ENCODE measurements around the gene CUL4A.

The CUL4A gene

GRCh38 chr13:113220141-113220598 lies 10.8 kb downstream of the CUL4A start:
- H3K4me2 ChIP-seq (ENCODE audit: insufficient read depth, low read length), result no peak overlapping the region
- no peak overlapping the region for H3K27ac ChIP-seq (ENCODE audit: low read length)
- H3K27me3 ChIP-seq (ENCODE audit: insufficient read depth, low read length, poor library complexity), result no peaks in the 10 kb centered on the region
- no peak overlapping the region for H3K9ac ChIP-seq (ENCODE audit: low read depth, low read length)
- peaks cover 64% of the 10 kb centered on the region for H3K36me3 ChIP-seq (ENCODE audit: insufficient read depth, low read length)
- H3K4me3 ChIP-seq (ENCODE audit: low read depth in 1 of 2, low read length in 2 of 2), result no peak overlapping the region
- DNase-seq (no peak), ATAC-seq (ENCODE audit: insufficient read depth, low read depth) (no peak)
- peaks cover 97% of the 10 kb centered on the region for H3K79me2 ChIP-seq (ENCODE audit: insufficient read depth, low read length)
- H2AFZ ChIP-seq (ENCODE audit: low read depth, low read length), result no peak overlapping the region
- peaks cover 71% of the 10 kb centered on the region for H4K20me1 ChIP-seq (ENCODE audit: insufficient read depth, low read length)
- no peaks in the 10 kb centered on the region for H3K9me3 ChIP-seq (ENCODE audit: insufficient read depth, low read length, severe bottlenecking)
- H3K4me1 ChIP-seq (ENCODE audit: insufficient read depth, low read length), result no peaks in the 10 kb centered on the region
- TF ChIP-seq, protein P1, sequence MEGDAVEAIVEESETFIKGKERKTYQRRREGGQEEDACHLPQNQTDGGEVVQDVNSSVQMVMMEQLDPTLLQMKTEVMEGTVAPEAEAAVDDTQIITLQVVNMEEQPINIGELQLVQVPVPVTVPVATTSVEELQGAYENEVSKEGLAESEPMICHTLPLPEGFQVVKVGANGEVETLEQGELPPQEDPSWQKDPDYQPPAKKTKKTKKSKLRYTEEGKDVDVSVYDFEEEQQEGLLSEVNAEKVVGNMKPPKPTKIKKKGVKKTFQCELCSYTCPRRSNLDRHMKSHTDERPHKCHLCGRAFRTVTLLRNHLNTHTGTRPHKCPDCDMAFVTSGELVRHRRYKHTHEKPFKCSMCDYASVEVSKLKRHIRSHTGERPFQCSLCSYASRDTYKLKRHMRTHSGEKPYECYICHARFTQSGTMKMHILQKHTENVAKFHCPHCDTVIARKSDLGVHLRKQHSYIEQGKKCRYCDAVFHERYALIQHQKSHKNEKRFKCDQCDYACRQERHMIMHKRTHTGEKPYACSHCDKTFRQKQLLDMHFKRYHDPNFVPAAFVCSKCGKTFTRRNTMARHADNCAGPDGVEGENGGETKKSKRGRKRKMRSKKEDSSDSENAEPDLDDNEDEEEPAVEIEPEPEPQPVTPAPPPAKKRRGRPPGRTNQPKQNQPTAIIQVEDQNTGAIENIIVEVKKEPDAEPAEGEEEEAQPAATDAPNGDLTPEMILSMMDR (IDR thresholded peaks at IDR 0.05; ENCODE audit: borderline replicate concordance, extremely low read depth, low read length, poor library complexity, severe bottlenecking), result no peak
- no peak for TF ChIP-seq EZH2 (IDR thresholded peaks at IDR 0.05; ENCODE audit: borderline replicate concordance, low read depth, low read length, severe bottlenecking)

GRCh38 chr13:113220877-113221276 lies 11.5 kb downstream of the CUL4A start:
- peaks cover 65% of the 10 kb centered on the region for H4K20me1 ChIP-seq (ENCODE audit: insufficient read depth, low read length)
- H3K36me3 ChIP-seq (ENCODE audit: insufficient read depth, low read length), result peaks cover 71% of the 10 kb centered on the region
- H3K4me3 ChIP-seq (ENCODE audit: low read depth in 1 of 2, low read length in 2 of 2), result no peak overlapping the region
- no peak overlapping the region for H3K27ac ChIP-seq (ENCODE audit: low read length)
- H3K9me3 ChIP-seq (ENCODE audit: insufficient read depth, low read length, severe bottlenecking), result no peaks in the 10 kb centered on the region
- TF ChIP-seq, protein P1 (IDR thresholded peaks at IDR 0.05; ENCODE audit: borderline replicate concordance, extremely low read depth, low read length, poor library complexity, severe bottlenecking), result peak; percentile 33
- TF ChIP-seq EZH2 (IDR thresholded peaks at IDR 0.05; ENCODE audit: borderline replicate concordance, low read depth, low read length, severe bottlenecking), result no peak
- H3K79me2 ChIP-seq (ENCODE audit: insufficient read depth, low read length), result peaks cover 92% of the 10 kb centered on the region
- no peak overlapping the region for H3K9ac ChIP-seq (ENCODE audit: low read depth, low read length)
- H3K4me2 ChIP-seq (ENCODE audit: insufficient read depth, low read length), result no peak overlapping the region
- ATAC-seq (ENCODE audit: insufficient read depth, low read depth) (peak; percentile 55; the same call in 2 of the 3 replicates), DNase-seq (no peak)
- no peak overlapping the region for H2AFZ ChIP-seq (ENCODE audit: low read depth, low read length)
- H3K4me1 ChIP-seq (ENCODE audit: insufficient read depth, low read length), result no peaks in the 10 kb centered on the region
- H3K27me3 ChIP-seq (ENCODE audit: insufficient read depth, low read length, poor library complexity), result no peaks in the 10 kb centered on the region

GRCh38 chr13:113223070-113223469 lies 13.7 kb downstream of the CUL4A start:
- Histone ChIP-seq H3K9me3 (ENCODE audit: insufficient read depth, low read length, severe bottlenecking) (no peaks in the 10 kb centered on the region), H4K20me1 (ENCODE audit: insufficient read depth, low read length) (peaks cover 64% of the 10 kb centered on the region), H3K4me2 (ENCODE audit: insufficient read depth, low read length) (no peak overlapping the region), H2AFZ (ENCODE audit: low read depth, low read length) (no peak overlapping the region), H3K27ac (ENCODE audit: low read length) (no peak overlapping the region), H3K79me2 (ENCODE audit: insufficient read depth, low read length) (peaks cover 87% of the 10 kb centered on the region), H3K4me3 (ENCODE audit: low read depth in 1 of 2, low read length in 2 of 2) (no peak overlapping the region), H3K36me3 (ENCODE audit: insufficient read depth, low read length) (peaks cover 88% of the 10 kb centered on the region), H3K9ac (ENCODE audit: low read depth, low read length) (no peak overlapping the region), H3K4me1 (ENCODE audit: insufficient read depth, low read length) (no peaks in the 10 kb centered on the region), H3K27me3 (ENCODE audit: insufficient read depth, low read length, poor library complexity) (no peaks in the 10 kb centered on the region)
- ATAC-seq (ENCODE audit: insufficient read depth, low read depth), result no peak
- no peak for TF ChIP-seq EZH2 (IDR thresholded peaks at IDR 0.05; ENCODE audit: borderline replicate concordance, low read depth, low read length, severe bottlenecking)
- TF ChIP-seq, protein P1 (IDR thresholded peaks at IDR 0.05; ENCODE audit: borderline replicate concordance, extremely low read depth, low read length, poor library complexity, severe bottlenecking), result no peak
- DNase-seq, result no peak

DNA sequence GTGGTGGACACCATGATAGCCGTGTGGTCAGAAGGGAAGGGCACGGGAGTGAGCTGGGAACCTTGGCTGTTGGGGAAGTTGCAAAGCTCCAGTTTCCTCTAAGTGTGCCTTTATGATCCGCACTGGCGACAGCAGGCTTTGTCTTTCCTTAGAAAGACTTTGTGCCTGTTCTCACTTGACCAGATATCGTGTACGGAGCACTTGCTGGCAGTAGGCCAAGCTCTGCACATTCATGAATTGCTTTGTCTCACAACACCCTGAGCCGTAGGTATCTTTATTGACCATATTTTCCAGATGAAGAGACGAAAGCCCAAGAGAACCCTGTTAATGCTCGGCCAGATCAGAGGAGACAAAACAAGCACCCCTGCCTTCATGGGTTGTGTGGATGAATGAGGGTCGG lies 15.1 kb downstream of the CUL4A start:
- H2AFZ ChIP-seq (ENCODE audit: low read depth, low read length), result no peak overlapping the region
- peaks cover 86% of the 10 kb centered on the region for H3K36me3 ChIP-seq (ENCODE audit: insufficient read depth, low read length)
- DNase-seq (no peak), ATAC-seq (ENCODE audit: insufficient read depth, low read depth) (no peak)
- peaks cover 55% of the 10 kb centered on the region for H4K20me1 ChIP-seq (ENCODE audit: insufficient read depth, low read length)
- no peaks in the 10 kb centered on the region for H3K27me3 ChIP-seq (ENCODE audit: insufficient read depth, low read length, poor library complexity)
- H3K27ac ChIP-seq (ENCODE audit: low read length), result no peak overlapping the region
- TF ChIP-seq, protein P1 (IDR thresholded peaks at IDR 0.05; ENCODE audit: borderline replicate concordance, extremely low read depth, low read length, poor library complexity, severe bottlenecking), result no peak
- TF ChIP-seq EZH2 (IDR thresholded peaks at IDR 0.05; ENCODE audit: borderline replicate concordance, low read depth, low read length, severe bottlenecking), result no peak
- H3K4me3 ChIP-seq (ENCODE audit: low read depth in 1 of 2, low read length in 2 of 2), result no peak overlapping the region
- peaks cover 73% of the 10 kb centered on the region for H3K79me2 ChIP-seq (ENCODE audit: insufficient read depth, low read length)
- no peaks in the 10 kb centered on the region for H3K9me3 ChIP-seq (ENCODE audit: insufficient read depth, low read length, severe bottlenecking)
- H3K4me2 ChIP-seq (ENCODE audit: insufficient read depth, low read length), result no peak overlapping the region
- H3K4me1 ChIP-seq (ENCODE audit: insufficient read depth, low read length), result no peaks in the 10 kb centered on the region
- no peak overlapping the region for H3K9ac ChIP-seq (ENCODE audit: low read depth, low read length)

Data from DND-41 (cell line).